Measurements from ENCODE around the gene NBPF1.
"Not testable (repeated sequence)": the region's sequence is repeated elsewhere in the genome, so short reads cannot be mapped to it uniquely, and the experiment has no call there.

Gene NBPF1

GRCh38 chr1:16642025-16642966, 28.9 kb upstream of the NBPF1 start:
- in situ Hi-C loops (cut with MboI; ENCODE audit: low sequenced_read_pairs), result not testable (repeated sequence)

GRCh38 chr1:16641159-16641975, 28.0 kb upstream of the NBPF1 start:
- in situ Hi-C loops (cut with MboI; ENCODE audit: low sequenced_read_pairs), result not testable (repeated sequence)

- in situ Hi-C loops (cut with MboI; ENCODE audit: low sequenced_read_pairs), result loop anchor here (10.0 kb wide), 1 partner anchor 75 kb away; no protein-coding TSS in a partner anchor
Measured at GRCh38 chr1:16639091-16640031, 26.0 kb upstream of the NBPF1 start.

GRCh38 chr1:16637941-16638778, 24.8 kb upstream of the NBPF1 start:
- in situ Hi-C loops (cut with MboI; ENCODE audit: low sequenced_read_pairs), result loop anchor here (10.0 kb wide), 1 partner anchor 77 kb away; no protein-coding TSS in a partner anchor

- in situ Hi-C loops (cut with MboI; ENCODE audit: low sequenced_read_pairs), result loop anchor here (10.0 kb wide), 1 partner anchor 78 kb away; no protein-coding TSS in a partner anchor
Measured at GRCh38 chr1:16636551-16637195, 23.3 kb upstream of the NBPF1 start.

- in situ Hi-C loops (cut with MboI; ENCODE audit: low sequenced_read_pairs), result loop anchor here (10.0 kb wide), 1 partner anchor 79 kb away; no protein-coding TSS in a partner anchor
Measured at GRCh38 chr1:16635959-16636358, 22.6 kb upstream of the NBPF1 start.

GRCh38 chr1:16633540-16634282, 20.3 kb upstream of the NBPF1 start:
- in situ Hi-C loops (cut with MboI; ENCODE audit: low sequenced_read_pairs), result loop anchor here (10.0 kb wide), 1 partner anchor 81 kb away; no protein-coding TSS in a partner anchor

GRCh38 chr1:16632044-16632850, 18.9 kb upstream of the NBPF1 start:
- in situ Hi-C loops (cut with MboI; ENCODE audit: low sequenced_read_pairs), result loop anchor here (10.0 kb wide), 1 partner anchor 83 kb away; no protein-coding TSS in a partner anchor

GRCh38 chr1:16631248-16632043, 18.1 kb upstream of the NBPF1 start:
- in situ Hi-C loops (cut with MboI; ENCODE audit: low sequenced_read_pairs), result loop anchor here (10.0 kb wide), 1 partner anchor 83 kb away; no protein-coding TSS in a partner anchor

- in situ Hi-C loops (cut with MboI; ENCODE audit: low sequenced_read_pairs), result loop anchor here (10.0 kb wide), 1 partner anchor 84 kb away; no protein-coding TSS in a partner anchor
Measured at GRCh38 chr1:16630661-16631247, 17.4 kb upstream of the NBPF1 start.

GRCh38 chr1:16629916-16630530, 16.7 kb upstream of the NBPF1 start:
- in situ Hi-C loops (cut with MboI; ENCODE audit: low sequenced_read_pairs), result loop anchor here (10.0 kb wide), 1 partner anchor 85 kb away; no protein-coding TSS in a partner anchor

- in situ Hi-C loops (cut with MboI; ENCODE audit: low sequenced_read_pairs), result no loop called here
Measured at GRCh38 chr1:16628361-16629111, 15.2 kb upstream of the NBPF1 start.

GRCh38 chr1:16626409-16626983, 13.1 kb upstream of the NBPF1 start:
- in situ Hi-C loops (cut with MboI; ENCODE audit: low sequenced_read_pairs), result not testable (repeated sequence)

Data from HL-60/S4 (cell line).